SIG-M5 treated with dmso at 0.1 percent for 504 hours (cell line): ENCODE results near the gene PRIM2.
"Not testable (repeated sequence)": the region's sequence is repeated elsewhere in the genome, so short reads cannot be mapped to it uniquely, and the experiment has no call there.

Experiments used
- DNase-seq: peaks from one replicate; lab custom pipeline; 2025; ENCODE audit not compliant: unreplicated experiment; lab: John Stamatoyannopoulos, UW

The PRIM2 gene

DNA sequence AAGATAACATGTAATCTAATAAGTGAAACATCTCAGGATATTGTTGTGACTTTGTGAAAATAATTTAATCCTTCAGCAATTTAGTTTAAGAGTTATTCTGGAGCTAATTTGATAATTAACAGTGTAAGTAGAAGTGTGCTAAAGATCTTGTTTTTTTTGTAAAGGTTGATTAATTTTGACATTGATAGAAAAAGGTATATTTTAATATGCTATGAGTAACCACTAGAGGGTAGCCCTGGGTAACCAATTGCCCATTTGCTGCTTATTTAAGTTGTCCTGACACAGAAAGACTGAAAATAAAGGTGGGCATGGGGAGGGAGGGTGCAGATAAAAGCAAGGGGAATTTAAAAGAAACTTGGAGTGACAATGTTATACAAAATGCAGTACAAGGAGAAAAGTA, 262.1 kb downstream of the PRIM2 start:
- DNase-seq, result not testable (repeated sequence)

DNA sequence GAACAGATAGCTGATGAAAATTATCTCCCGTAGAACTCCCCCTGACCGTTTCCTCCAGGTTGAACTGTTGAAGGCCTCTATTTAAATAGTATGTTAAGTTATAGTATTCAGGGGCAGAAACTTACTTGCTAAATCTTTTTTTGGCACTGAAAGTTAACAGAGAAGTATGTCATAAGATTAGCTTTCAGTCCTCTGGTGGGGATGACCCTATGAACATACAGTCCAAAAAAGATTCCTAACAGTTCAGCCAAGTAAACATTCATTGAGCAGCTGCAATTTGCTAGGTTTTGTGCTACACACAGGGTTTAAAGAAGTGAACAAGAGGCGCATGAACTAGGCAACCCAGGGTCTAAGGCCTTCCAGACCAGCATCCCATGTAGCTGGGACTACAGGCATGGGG, 264.2 kb downstream of the PRIM2 start:
- DNase-seq, result not testable (repeated sequence)

DNA sequence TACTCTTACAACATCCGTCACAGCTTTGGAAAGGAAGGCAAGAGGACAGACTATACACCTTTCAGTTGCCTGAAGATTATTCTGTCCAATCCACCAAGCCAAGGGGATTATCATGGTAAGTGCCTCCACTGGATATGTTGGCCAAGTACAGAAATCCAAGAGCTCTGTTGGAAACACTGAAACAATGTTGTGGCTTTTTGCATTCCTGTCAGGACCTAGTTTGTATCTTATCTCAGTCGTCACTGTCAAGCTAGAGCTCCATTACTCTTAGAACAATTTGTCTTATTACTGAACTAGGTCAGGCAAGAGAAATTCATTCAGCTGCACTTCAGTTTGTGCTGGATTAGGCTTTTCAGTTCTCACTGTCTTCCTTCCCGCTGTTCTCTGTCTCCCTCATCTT, 283.7 kb downstream of the PRIM2 start:
- not testable (repeated sequence) for DNase-seq

DNA sequence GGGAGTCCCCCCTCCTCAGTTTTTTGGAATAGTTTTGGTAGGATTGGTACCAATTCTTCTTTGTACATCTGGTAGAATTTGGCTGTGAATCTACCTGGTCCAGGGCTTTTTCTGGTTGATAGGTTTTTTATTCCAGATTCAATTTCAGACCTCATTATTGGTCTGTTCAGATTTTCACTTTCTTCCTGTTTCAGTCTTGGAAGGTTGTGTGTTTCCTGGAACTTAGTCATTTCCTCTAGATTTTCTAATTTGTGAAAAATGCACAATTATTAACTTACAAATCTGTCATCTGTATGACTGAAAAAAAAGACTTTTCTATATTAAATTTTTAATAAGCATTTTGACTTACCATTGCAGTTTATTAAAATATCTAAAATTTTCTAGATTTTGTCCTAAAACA, 287.9 kb downstream of the PRIM2 start:
- DNase-seq, result not testable (repeated sequence)

DNA sequence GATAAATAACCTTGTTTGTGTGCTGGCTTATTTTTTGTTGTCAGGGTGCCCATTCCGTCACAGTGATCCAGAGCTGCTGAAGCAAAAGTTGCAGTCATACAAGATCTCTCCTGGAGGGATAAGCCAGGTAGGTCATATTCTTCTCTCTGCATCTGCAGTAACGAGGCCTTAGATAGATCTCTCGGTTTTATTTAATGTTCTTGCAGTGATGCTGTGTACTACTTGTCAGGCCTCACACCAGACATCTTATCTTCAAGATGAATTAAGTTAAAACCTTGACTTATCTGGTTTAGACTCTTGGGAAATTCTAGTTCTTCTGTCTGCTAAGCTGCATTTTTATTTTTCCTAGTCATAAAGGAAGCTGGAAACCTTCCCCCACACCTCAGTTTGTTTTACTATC, 288.9 kb downstream of the PRIM2 start:
- DNase-seq, result not testable (repeated sequence)

DNA sequence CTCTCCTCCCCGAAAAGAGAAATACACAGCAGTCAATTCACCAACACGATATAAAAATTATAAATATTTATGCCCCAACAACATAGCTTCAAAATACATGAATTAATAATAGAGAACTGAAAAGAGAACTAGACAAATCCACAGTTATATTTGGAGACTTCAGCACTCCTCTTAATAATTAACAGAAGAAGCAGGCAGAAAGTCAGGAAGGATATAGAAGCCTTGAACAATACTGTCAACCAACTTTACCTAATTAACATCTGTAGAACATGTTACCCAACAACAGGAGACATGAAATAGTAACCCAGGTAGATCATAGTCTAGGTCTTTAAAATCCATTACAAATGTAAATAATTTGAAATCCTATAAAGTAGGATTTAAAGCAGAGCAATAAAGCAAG, 293.2 kb downstream of the PRIM2 start:
- not testable (repeated sequence) for DNase-seq

DNA sequence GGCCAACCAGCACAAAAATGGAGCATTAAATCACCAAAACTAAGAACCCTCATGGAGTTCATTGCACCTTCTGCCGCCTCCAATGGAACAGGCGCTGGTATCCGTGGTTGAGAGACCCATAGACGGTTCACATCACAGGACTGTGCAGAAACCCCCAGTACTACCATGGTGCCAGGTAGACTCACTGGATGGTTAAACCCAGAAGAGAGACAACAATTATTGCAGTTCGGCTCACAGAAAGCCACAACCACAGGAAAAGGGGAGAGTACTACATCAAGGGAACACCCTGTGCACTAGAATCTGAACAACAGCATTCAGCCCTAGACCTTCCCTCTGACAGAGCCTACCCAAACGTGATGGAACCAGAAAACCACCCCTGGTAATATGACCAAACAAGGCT, 301.5 kb downstream of the PRIM2 start:
- DNase-seq, result not testable (repeated sequence)

DNA sequence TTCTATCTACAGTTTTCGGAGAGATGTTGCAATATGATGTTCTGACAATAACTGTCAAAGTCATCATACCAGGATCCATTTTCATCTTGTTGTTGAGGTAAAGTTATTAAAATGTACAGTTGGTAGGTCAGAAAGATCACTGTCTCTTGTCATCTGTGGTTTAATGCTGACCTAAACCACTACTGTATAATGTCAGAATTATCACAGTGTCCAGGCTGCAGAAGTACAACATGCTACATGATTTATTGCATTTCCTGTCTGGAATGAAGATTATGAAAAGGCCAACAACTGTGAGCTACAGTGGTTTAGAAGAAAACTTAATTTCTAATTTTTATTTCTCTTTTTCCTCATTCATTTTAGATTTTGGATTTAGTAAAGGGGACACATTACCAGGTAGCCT, 314.3 kb downstream of the PRIM2 start:
- DNase-seq, result not testable (repeated sequence)

DNA sequence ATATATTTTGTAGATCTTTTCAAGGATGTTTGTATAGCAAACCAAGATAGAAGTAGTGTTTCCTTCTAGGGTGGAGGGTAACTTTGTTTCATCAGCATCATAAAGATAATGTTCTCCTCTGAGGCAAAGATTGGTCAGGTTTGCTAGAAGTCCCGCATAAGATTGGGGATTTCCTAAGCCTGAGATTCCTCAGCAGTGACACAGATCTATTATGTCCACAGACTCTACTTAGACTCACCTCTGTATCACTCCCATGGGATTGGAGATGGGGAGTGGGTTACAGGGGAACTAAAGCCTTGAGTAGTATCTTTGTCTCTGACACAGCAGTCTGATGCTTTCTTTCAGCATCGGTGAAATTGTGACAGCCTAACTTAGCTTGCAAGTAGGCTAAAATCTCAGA, 341.1 kb downstream of the PRIM2 start:
- not testable (repeated sequence) for DNase-seq

DNA sequence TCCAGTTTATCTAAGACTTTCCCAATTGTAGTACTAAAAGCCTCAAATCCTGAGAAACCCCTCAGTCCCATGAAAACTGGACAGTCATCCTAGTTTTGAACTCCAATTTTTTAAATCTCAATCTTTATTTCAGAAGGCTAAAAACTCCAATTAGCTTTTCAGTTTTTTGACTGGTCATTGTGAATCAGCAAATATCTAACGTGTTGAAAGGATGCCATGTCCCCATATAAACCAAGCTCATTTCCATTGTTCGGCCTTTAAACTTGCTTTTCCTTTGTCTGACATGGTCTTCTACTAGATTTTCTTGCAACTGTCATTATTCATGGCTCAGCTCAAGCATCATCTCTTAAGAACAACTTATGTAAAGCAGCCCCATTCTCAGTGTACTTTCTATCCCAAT, 342.4 kb downstream of the PRIM2 start:
- not testable (repeated sequence) for DNase-seq

DNA sequence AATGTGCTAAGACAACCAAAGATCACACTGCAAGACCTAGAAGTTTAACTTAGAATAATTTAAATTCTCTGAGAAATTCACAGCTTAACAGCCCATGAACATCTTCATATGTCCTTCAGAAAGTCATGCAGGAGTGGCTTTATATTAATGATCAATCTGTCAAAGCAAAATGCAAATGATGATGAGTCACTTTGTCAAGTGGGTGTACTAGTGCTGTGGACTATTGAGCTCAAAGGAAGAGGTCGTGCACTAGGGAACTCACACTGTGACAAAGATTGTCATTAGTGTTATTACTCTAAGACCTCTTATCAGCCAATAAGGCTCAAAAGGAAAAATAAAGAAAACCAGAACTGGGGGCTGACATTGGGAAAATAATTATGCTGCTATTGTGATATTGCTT, 343.5 kb downstream of the PRIM2 start:
- not testable (repeated sequence) for DNase-seq

DNA sequence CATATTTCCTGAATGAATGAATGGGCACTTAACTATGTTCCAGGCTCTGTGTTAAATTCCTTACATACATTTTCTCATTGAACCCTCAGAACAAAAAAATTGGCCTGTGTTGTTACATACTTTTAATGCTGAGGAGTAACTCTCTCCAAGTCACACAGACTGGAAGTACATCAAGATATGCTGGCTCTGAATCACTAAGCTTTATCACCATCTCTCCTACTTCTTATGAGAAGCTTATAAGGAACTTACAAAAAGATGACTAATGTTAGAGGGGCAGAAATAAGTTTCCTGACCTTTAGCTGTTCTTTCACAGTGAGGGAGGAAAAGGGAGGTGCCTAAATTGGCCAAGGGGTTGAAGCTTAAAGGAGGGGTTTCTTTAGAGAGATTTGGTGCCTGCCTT, 350.7 kb downstream of the PRIM2 start:
- DNase-seq, result not testable (repeated sequence)

DNA sequence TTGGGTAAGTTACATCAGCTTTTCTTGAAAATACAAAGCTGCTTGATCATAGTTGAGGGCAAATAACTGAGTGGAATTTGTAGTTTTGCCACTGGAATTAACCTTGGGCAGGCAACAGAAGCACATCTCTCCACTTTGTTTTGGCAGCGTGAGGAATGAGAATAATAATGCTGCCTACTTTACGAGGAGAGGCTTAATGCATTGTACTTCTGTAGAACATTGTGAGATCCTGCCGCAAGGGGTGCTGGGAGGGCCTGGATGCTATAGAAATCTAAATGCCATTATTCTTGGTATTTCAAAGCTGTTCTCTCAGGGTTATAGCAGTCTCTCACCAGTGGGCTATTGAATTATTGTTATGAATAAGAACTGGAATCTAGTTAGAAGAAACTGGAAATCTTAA, 353.8 kb downstream of the PRIM2 start:
- DNase-seq, result not testable (repeated sequence)

DNA sequence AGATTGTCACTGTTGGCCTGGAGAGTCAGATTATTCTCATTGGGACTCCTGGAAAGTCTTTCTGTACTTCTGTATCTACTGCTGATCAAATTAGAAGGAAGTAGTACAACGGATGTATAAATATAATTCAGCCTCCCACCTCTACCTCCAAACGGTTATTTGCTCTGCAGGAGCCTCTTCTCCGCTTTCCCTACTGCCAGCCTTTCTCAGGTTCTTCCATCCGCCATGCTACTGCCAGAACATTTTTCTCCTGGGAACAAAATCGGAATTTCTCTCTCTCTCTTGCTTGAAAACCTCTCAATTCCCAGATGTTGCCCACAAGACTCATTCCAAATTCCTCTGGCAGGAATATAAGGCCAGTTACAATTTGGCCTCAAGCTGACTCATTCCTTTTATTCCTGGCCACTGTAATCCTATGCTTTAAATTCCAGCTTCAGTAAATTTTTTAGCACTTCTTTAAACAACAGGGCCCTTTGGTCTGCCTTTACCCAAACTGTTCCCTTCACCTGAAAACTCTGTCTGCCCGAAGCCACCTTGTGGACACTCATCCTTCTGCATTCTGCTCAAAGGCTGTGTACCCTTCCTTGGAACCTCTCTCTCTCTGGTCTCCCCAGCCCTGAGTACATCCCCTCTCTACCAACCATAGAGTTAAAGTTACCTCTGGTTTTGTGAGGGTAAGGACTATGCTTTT, 354.7 kb downstream of the PRIM2 start:
- DNase-seq, result not testable (repeated sequence)

DNA sequence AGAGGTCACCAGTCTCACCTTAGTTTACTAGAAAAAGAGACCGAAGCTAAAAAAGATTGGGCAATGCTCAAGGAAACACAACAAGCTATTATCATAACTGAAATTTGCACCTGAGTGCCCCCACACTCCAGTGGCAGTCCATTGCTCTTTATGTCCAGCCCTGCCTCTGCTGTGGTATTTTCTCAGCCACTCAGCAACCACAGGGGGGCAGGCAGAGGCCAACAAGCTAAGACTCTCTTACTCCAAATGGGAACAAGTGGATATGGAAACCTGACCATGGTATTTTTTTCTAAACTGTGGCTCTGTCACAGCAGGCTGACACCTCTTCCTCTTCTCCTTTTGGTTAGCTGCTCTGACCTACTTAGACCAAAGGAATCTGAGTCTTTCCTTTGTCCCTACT, 355.9 kb downstream of the PRIM2 start:
- DNase-seq, result not testable (repeated sequence)

DNA sequence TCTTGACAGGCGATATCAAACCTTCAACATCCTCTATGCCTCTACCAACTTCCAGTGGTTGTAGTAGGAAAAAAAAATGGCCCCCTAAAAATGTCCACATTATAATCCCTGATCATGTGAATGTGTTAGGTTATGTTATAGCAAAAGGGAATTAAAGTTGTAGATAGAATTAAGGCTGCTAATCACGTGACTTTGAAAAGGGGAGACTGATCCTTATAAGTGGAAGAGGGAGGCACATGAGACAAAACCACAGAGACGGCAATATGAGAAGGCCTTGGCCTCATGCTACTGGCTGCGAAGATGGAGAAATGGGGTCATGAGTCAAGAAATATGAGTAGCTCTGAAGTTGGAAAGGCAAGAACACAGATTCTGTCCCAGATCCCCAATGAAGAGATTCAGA, 358.0 kb downstream of the PRIM2 start:
- DNase-seq, result not testable (repeated sequence)

DNA sequence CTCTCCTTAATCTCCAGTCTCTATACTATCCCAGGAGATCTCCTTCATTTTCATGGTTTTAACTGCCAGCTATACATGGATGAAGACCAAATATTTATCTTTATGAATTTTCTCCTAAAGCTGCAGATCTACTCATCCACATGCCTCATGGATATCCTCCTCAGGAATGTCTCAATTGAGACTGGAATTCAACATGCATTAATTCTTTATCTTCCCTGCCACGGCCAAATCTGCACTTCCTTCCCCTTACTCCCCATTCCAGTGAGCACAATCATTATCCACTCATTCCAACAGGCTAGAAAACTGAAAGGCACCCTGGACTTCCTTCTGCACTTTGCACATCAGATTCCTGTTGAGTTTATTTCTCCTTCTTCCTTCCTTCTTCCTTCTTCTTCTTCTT, 379.0 kb downstream of the PRIM2 start:
- not testable (repeated sequence) for DNase-seq
